GM23338 (cell line): ENCODE measurements around the gene ROGDI.

ENCODE experiments used
- CREB1 ChIP-seq: fragments of 250-450 bp; sonication (Bioruptor Pico); IDR thresholded peaks from 2 replicates; pipeline ENCODE4 v1.5.0; 2020; ENCODE audit warnings: low read depth, mild to moderate bottlenecking, moderate library complexity
- CTCF ChIP-seq, 2 experiments: fragments of 200-600 bp in 1 of 2; sonication (generic) in 1 of 2; conservative IDR thresholded peaks; 2 replicates each; pipeline versions ENCODE4 v1.5.1 to v1.6.1; 2016 to 2017; ENCODE audit warnings: antibody characterized with exemption in 2 of 2, low read depth in 2 of 2, mild to moderate bottlenecking in 2 of 2, moderate library complexity in 1 of 2
- EZH2 ChIP-seq: fragments of 200-600 bp; sonication (generic); IDR thresholded peaks from one replicate; pipeline ENCODE4 v1.8.0; 2017; ENCODE audit warnings: antibody characterized with exemption, mild to moderate bottlenecking, low read depth; ENCODE audit not compliant: unreplicated experiment
- EZH2phosphoT487 ChIP-seq: fragments of 200-600 bp; sonication (generic); IDR thresholded peaks from one replicate; pipeline ENCODE4 v1.8.1; 2018; ENCODE audit warnings: antibody characterized with exemption; ENCODE audit not compliant: unreplicated experiment
- JUNB ChIP-seq: IDR thresholded peaks from one replicate; pipeline ENCODE4 v1.6.1; 2016; ENCODE audit warnings: antibody characterized with exemption; ENCODE audit not compliant: unreplicated experiment
- NANOG ChIP-seq: IDR thresholded peaks from 2 replicates; pipeline ENCODE4 v1.6.1; 2016; ENCODE audit warnings: antibody characterized with exemption, borderline replicate concordance
- POLR2AphosphoS5 ChIP-seq: IDR thresholded peaks from 2 replicates; pipeline ENCODE4 v1.6.1; 2016; ENCODE audit warnings: antibody characterized with exemption, low read depth
- STAT1 ChIP-seq: IDR thresholded peaks from one replicate; pipeline ENCODE4 v1.6.1; 2016; ENCODE audit warnings: antibody characterized with exemption; ENCODE audit not compliant: unreplicated experiment
- ZNF114 ChIP-seq: fragments of 250-450 bp; sonication (Bioruptor Pico); IDR thresholded peaks from 2 replicates; pipeline ENCODE4 v1.5.0; 2020; ENCODE audit warnings: mild to moderate bottlenecking, moderate library complexity
- ZNF331 ChIP-seq: fragments of 250-450 bp; sonication (Bioruptor Pico); IDR thresholded peaks from 2 replicates; pipeline ENCODE4 v1.5.0; 2020; ENCODE audit warnings: low read depth, mild to moderate bottlenecking, moderate library complexity
- ZNF462 ChIP-seq: fragments of 250-450 bp; sonication (Bioruptor Pico); IDR thresholded peaks from 2 replicates; pipeline ENCODE4 v1.5.0; 2020; ENCODE audit warnings: mild to moderate bottlenecking, moderate library complexity
- TF ChIP-seq, protein P1 (sequence below): IDR thresholded peaks from one replicate; pipeline ENCODE4 v1.6.1; 2018; ENCODE audit warnings: antibody characterized with exemption; ENCODE audit not compliant: unreplicated experiment
- TF ChIP-seq, protein P2 (sequence below): IDR thresholded peaks from 2 replicates; pipeline ENCODE4 v1.6.1; 2016; ENCODE audit warnings: antibody characterized with exemption

- no peak for TF ChIP-seq EZH2
- TF ChIP-seq CTCF (conservative IDR thresholded peaks at IDR 0.05; ENCODE audit: low read depth in 2 of 2), result no peak
- TF ChIP-seq, protein P1, sequence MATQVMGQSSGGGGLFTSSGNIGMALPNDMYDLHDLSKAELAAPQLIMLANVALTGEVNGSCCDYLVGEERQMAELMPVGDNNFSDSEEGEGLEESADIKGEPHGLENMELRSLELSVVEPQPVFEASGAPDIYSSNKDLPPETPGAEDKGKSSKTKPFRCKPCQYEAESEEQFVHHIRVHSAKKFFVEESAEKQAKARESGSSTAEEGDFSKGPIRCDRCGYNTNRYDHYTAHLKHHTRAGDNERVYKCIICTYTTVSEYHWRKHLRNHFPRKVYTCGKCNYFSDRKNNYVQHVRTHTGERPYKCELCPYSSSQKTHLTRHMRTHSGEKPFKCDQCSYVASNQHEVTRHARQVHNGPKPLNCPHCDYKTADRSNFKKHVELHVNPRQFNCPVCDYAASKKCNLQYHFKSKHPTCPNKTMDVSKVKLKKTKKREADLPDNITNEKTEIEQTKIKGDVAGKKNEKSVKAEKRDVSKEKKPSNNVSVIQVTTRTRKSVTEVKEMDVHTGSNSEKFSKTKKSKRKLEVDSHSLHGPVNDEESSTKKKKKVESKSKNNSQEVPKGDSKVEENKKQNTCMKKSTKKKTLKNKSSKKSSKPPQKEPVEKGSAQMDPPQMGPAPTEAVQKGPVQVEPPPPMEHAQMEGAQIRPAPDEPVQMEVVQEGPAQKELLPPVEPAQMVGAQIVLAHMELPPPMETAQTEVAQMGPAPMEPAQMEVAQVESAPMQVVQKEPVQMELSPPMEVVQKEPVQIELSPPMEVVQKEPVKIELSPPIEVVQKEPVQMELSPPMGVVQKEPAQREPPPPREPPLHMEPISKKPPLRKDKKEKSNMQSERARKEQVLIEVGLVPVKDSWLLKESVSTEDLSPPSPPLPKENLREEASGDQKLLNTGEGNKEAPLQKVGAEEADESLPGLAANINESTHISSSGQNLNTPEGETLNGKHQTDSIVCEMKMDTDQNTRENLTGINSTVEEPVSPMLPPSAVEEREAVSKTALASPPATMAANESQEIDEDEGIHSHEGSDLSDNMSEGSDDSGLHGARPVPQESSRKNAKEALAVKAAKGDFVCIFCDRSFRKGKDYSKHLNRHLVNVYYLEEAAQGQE, result no peak
- no peak for TF ChIP-seq POLR2AphosphoS5
- no peak for TF ChIP-seq ZNF462 (CRISPR knock-in tag)
- TF ChIP-seq, protein P2, sequence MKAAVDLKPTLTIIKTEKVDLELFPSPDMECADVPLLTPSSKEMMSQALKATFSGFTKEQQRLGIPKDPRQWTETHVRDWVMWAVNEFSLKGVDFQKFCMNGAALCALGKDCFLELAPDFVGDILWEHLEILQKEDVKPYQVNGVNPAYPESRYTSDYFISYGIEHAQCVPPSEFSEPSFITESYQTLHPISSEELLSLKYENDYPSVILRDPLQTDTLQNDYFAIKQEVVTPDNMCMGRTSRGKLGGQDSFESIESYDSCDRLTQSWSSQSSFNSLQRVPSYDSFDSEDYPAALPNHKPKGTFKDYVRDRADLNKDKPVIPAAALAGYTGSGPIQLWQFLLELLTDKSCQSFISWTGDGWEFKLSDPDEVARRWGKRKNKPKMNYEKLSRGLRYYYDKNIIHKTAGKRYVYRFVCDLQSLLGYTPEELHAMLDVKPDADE, result no peak
- no peak for TF ChIP-seq EZH2phosphoT487
- no peak for TF ChIP-seq CREB1 (CRISPR knock-in tag)
- no peak for TF ChIP-seq ZNF114 (CRISPR knock-in tag)
- TF ChIP-seq ZNF331 (CRISPR knock-in tag), result no peak
- no peak for TF ChIP-seq JUNB
- TF ChIP-seq NANOG, result no peak
- TF ChIP-seq STAT1, result no peak
These were observed 42.1 kb downstream of the ROGDI start for GRCh38 chr16:4760221-4760910.
